Activated CD4-positive, alpha-beta T cell treated with anti-CD3 and anti-CD28 coated beads, Interleukin-2, amount 50 U/mL, for 48 hours (primary cell): ENCODE data around the gene TBL1X.
"Not testable (repeated sequence)": the region's sequence is repeated elsewhere in the genome, so short reads cannot be mapped to it uniquely, and the experiment has no call there.

Experiments used
- DNase-seq, 2 experiments: peaks; one replicate each; pipeline ENCODE4 v3.0.0-alpha.2; 2020

TBL1X gene

GRCh38 chrX:9459186-9459748 is 5.6 kb upstream of the TBL1X start:
- DNase-seq: no peak

DNA sequence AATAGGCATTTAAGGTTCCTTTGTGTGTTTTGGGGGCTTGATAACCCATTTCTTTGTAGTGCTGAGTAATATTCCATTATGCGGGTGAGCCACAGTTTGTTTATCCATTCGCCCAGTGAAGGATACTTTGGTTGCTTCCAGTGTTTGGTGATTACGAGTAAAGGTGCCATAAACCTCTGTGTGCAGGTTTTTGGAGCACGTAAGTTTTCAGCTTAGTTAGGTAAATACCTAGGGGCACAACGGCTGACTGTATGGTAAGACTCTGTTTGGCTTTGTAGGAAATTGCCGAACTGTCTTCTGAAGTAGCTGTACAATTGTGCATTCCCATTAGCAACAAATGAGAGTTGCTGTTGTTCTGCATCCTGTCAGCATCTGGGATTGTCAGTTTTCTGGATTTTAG is 3.8 kb upstream of the TBL1X start:
- DNase-seq: no peak

DNA sequence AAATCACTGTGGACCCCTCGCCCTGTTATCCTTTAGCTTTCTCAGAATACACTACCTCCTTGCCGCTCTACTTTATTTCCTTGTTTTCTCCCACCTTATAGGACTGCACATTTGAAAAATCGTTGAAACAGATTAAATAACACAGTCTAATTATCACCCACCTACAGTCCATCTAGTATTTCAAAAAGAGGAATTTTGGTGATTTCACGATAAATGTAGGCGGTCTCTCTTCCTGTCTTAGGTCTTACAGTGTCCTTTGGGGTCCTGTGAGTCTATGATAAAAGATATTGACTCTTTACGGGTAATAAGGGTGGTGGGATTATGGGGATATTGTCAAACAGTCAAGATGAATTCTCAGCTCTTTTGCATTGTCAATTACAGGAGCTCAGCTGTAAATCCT is 2.4 kb upstream of the TBL1X start:
- DNase-seq: no peak

DNA sequence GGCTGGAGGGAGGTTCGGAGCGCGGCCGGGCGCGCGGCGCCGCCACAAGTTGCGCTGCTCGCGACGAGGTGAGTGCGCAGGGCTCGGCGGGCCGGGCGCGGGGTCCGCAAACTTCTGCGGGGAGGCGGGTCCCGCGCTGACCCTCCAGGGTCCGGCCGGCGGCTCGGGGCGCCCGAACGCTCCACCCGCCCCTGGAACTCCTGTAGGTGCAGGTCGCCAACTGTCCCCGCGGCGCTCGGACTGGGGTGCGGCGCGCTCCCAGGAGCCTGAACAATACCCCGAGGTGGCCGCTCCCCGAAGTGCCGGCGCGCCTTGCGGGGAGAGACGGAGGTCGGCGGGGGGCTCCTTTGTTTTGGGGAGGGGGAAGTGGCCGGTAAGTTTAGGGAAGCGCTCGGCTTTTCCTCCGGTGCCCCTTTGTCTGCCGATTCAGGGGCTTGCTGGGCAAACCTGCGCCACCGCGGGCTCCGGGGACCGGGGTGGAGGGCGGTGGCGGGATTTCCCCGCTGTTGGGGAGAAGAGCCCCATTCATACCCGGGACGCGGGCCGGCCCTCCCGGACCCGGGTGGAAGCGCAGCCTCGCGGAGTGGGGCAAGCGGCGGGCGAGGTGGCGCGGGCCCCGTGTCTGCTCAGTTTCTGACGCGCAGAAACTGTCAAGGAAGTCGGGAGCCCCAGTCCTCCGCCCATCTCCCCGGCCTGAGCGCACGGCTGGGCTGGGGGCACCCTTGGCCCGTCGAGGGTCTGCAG is 694 bp downstream of the TBL1X start:
- peak; percentile 25 to 27 for DNase-seq

GRCh38 chrX:9466124-9466495 is 1.3 kb downstream of the TBL1X start:
- peak; percentile 27 to 30 for DNase-seq

- no peak for DNase-seq
Measured at GRCh38 chrX:9466736-9467135, 1.9 kb downstream of the TBL1X start.

DNA sequence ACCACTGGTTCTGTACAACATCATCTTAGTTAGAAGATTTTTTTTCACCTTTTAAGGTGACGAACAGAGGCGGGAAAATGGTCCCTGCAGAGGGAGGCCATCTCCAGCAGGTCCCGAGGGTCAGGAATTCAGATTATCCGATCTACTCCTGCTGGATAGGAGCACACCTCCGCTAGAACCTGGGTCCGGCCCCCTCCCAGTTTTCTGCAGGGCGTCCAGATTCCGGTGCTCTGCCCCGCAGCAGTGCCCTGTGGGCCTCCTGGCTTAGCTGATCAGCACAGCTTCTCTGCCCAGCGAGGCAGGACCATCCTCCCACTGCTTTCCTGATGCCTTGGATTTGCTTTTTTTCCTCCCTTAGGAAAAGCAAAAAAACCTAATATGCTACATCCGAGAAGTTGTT is 2.3 kb downstream of the TBL1X start:
- DNase-seq: no peak

DNA sequence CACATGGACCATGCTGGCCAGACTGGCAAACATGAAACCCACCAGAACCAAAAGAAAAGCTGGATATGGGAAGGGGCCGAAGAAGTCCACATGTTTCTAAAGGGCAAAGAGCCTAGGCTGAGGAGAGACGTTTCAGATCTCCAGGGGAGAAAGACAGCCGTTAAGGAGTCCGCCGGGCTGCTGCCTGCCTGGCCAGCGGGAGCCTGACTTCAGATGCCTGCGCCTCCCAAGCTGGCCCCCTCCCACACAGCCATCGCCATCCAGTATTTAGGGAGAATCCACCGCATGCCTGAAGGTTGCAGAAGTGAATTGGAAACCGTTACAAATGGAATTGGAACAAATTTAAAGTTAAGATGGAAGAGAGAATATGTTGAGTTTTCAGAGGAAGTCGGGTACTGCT is 2.9 kb downstream of the TBL1X start:
- DNase-seq: no peak

- no peak for DNase-seq
Measured at GRCh38 chrX:9471571-9471985, 6.7 kb downstream of the TBL1X start.

DNA sequence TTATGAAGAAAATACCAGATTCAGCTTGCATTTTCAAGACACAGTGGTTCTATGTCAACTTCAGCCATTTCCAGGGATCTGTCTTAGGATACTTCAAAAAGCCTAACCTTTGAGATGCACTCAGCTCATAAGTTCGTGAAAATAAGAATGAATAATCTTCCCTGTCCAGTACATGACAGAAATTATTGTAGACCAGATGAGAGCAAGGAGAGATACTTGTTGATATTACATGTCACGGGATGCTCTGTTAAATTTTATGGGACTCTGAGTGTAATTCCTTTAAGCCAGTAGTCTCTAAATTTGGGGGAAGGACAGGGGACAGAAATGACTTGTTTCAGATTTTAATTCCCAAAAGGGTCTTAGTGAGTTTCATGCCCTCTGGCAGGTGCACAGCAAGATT is 8.8 kb downstream of the TBL1X start:
- no peak for DNase-seq

- not testable (repeated sequence) for DNase-seq
Measured at GRCh38 chrX:9475417-9475816, 10.6 kb downstream of the TBL1X start.

- no peak for DNase-seq
Measured at GRCh38 chrX:9475984-9476383, 11.1 kb downstream of the TBL1X start.

DNA sequence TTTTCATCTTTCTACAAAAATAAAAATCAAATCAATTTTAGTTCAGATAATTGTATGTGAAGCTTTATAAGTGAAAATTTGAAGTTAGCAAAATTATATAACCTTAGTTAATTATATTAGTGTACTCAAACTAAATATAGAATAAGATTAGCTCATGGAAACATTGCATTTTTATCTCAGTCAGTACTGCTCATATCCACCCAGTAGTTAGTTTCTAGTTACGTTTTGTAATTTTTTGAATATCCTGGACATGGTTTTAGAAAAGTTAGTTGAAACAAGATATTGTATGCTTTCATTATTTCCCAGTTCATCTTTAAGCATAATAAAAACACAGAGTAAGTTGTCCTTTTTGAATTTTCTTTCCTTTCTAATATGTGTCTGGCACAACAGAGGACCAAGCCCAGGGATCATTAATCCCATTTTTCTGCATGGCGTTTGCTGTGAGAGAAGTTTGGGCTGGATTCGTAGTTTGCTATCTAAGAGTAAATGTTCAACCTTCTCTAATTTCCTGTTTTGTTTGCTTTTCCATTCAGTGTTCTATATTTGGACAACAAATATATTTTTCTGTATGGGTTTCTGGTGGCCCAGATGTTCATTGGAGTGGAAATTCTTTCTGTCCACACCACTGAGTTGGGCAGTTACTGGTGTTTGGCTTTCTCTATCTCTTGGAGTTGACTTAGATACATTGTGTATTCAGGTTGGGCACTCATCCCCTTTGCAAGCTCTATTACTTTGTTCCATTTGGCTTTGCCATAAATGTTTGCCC is 12.1 kb downstream of the TBL1X start:
- no peak for DNase-seq

GRCh38 chrX:9482408-9482807 is 17.6 kb downstream of the TBL1X start:
- no peak for DNase-seq

DNA sequence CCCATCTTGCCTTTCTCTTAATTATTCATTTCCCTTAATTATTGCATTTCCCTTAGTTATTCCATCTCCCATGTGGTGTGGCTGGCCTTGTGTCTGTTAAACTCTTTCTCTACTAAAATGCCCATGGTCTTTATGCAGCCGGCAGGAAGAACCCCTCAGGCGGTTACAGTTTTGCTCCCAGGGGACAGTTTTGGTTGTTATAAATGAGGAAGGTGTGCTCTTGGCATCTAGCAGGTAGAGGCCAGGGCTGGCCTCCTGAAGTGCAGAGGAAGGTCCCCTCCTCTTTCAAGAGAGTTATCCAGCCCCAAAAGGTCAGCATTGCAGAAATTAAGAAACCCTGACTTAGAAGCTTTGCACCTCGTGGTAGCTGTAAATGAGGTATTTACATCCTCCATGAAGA is 18.0 kb downstream of the TBL1X start:
- no peak for DNase-seq

- no peak for DNase-seq
Measured at GRCh38 chrX:9483376-9483775, 18.5 kb downstream of the TBL1X start.

DNA sequence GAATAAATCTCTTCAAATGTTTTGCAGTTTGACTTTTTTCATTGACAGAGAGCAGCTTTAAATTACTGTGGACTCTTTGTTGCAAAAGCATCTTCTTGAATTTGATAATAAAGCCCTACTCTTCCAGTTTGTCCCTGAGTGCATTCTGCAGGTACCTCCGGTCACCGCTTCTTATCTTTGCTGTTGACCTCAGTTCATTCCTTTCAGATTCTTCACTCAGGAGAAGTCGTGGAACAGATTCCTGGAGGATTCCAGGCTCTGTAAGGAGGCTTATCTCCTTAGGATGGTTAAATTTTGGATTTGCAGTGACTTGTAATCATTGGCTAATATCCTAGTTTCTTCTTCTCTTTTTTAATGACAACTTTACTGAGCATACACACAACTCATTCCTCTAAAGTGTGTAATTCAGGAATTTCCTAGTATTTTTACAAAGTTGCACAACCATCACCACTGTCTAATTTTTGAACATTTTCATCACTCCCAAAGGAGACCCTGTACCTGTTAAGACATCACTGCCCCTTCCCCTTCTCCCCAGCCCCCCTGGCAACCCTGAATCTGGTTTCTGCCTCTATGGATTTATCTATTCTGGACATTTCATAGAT is 22.0 kb downstream of the TBL1X start:
- DNase-seq: no peak

GRCh38 chrX:9488586-9488985 is 23.7 kb downstream of the TBL1X start:
- DNase-seq: no peak

DNA sequence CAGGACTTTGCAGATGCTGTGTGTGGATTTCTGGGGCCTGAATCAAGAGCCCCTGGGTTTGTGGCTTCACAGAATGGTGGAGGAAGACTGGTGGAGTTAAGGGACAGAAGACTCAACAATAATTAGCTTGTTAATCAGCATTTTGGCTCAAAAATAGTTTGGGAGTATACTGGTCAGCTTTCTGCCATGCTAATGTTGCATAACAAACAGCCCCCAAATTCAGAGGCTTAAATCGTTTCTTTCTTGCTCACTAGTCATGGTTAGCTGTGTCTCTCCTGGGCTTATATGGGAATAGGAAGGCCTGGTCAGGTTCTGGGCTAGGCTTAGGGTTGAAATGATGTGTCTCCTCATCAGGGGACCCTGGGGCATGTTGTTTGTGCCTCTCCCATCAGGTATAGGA is 24.4 kb downstream of the TBL1X start:
- DNase-seq: no peak

DNA sequence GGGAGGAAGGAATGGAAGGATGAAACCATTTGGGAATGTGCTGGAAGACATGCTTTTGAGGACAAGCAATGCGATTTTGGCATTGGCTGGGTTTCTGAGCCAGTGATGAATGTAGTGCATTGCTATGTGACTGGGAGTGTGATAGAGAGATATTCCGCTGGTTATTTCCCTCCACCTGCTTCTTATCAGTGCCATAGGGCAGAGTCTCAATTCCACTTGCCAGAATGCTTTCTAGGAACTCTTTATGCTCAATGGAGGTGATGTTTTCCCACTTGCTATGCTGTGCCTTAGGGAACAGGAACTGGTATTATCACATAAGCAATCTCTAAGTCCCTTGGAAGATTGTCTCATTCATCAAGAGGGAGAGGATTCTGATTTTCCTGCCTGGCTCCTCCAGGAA is 28.0 kb downstream of the TBL1X start:
- no peak for DNase-seq

- no peak for DNase-seq
Measured at GRCh38 chrX:9493936-9494335, 29.1 kb downstream of the TBL1X start.

- DNase-seq: no peak
Measured at GRCh38 chrX:9494771-9495170, 29.9 kb downstream of the TBL1X start.

DNA sequence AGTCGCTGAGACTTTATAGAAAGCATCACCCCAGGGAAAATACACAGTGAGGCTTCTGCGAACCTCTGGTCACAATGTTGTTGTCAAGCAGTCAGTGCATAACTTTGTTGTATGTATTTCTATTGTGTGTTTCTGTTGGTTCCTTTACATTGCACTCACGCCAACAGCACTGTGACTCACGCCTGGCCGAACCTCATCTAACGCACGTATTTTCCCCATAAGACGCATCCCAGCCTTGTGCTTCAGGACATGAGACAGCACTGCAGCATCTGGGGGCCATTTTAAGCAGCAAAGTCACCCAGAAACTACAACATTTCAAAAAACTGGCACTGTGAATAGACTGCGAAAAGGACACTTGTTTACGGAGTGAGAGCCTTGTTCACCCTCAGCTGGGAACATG is 30.6 kb downstream of the TBL1X start:
- no peak for DNase-seq

- DNase-seq: no peak
Measured at GRCh38 chrX:9498236-9498635, 33.4 kb downstream of the TBL1X start.
